HepG2 (cell line): ENCODE results near the gene LIN28B.

Experiments used
- CENPX ChIP-seq: sonication (generic); formaldehyde crosslinking; IDR thresholded peaks from 2 replicates; pipeline ENCODE4 v1.9.0; 2021; ENCODE audit warnings: mild to moderate bottlenecking, missing genetic modification reagents, moderate library complexity
- CTCF ChIP-seq: sonication (generic); formaldehyde crosslinking; IDR thresholded peaks from 2 replicates; pipeline ENCODE4 v1.5.0; 2020; ENCODE audit warnings: mild to moderate bottlenecking, missing genetic modification reagents, moderate library complexity
- IRF2 ChIP-seq: IDR thresholded peaks from 2 replicates; pipeline ENCODE4 v1.6.1; 2018; ENCODE audit warnings: missing genetic modification reagents, missing compliant biosample characterization
- PATZ1 ChIP-seq: sonication (generic); formaldehyde crosslinking; IDR thresholded peaks from 2 replicates; pipeline ENCODE4 v1.4.0; 2020; ENCODE audit warnings: missing genetic modification reagents
- TBL1XR1 ChIP-seq: fragments of 150-350 bp; IDR thresholded peaks from 2 replicates; pipeline ENCODE4 v1.6.1; 2014; ENCODE audit warnings: borderline replicate concordance, low read length; ENCODE audit not compliant: partially characterized antibody
- WIZ ChIP-seq: sonication (generic); formaldehyde crosslinking; IDR thresholded peaks from 2 replicates; pipeline ENCODE4 v1.5.1; 2020; ENCODE audit warnings: mild to moderate bottlenecking, missing genetic modification reagents
- ZNF574 ChIP-seq: sonication (generic); formaldehyde crosslinking; IDR thresholded peaks from 2 replicates; pipeline ENCODE4 v1.4.0; 2020; ENCODE audit warnings: missing genetic modification reagents
- ZZZ3 ChIP-seq: sonication (generic); formaldehyde crosslinking; IDR thresholded peaks from 2 replicates; pipeline ENCODE4 v1.4.0; 2020; ENCODE audit warnings: missing genetic modification reagents, mild to moderate bottlenecking, borderline replicate concordance
- TF ChIP-seq, protein P1 (sequence below): sonication (generic); formaldehyde crosslinking; IDR thresholded peaks from 2 replicates; pipeline ENCODE4 v1.4.0; 2020; ENCODE audit warnings: missing genetic modification reagents
- TF ChIP-seq, protein P2 (sequence below): sonication (generic); formaldehyde crosslinking; conservative IDR thresholded peaks from 2 replicates; pipeline ENCODE4 v1.8.1; 2023; ENCODE audit warnings: missing genetic modification reagents
- TF ChIP-seq, protein P3 (sequence below): sonication (generic); formaldehyde crosslinking; IDR thresholded peaks from 2 replicates; pipeline ENCODE4 v1.4.0; 2020; ENCODE audit warnings: mild to moderate bottlenecking, missing genetic modification reagents, borderline replicate concordance

DNA sequence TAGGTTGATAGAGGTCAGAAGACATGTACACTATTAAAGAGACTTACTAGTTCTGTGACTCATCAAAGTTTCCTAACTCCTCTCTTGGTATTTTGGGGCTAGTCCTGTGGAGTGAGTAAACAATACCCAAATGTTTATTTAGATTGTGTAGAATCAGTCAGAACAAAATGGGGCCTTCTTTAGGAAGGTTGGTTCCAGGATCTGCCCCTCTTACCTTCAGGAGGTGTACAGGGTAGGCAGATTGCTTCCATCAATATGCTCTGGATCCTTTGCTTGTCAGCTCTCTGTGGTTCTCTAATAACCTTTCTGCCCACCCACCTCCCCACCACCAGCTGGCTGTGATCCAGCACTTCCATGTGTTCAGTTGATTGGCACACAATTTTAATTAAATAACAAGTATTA is 115.9 kb downstream of the LIN28B start:
- TF ChIP-seq CTCF, result no peak
- no peak for TF ChIP-seq ZNF574 (CRISPR knock-in tag)
- no peak for TF ChIP-seq PATZ1 (CRISPR knock-in tag)
- TF ChIP-seq CENPX (CRISPR knock-in tag), result no peak
- TF ChIP-seq, protein P1, sequence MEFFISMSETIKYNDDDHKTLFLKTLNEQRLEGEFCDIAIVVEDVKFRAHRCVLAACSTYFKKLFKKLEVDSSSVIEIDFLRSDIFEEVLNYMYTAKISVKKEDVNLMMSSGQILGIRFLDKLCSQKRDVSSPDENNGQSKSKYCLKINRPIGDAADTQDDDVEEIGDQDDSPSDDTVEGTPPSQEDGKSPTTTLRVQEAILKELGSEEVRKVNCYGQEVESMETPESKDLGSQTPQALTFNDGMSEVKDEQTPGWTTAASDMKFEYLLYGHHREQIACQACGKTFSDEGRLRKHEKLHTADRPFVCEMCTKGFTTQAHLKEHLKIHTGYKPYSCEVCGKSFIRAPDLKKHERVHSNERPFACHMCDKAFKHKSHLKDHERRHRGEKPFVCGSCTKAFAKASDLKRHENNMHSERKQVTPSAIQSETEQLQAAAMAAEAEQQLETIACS (CRISPR knock-in tag), result no peak
- TF ChIP-seq, protein P2, sequence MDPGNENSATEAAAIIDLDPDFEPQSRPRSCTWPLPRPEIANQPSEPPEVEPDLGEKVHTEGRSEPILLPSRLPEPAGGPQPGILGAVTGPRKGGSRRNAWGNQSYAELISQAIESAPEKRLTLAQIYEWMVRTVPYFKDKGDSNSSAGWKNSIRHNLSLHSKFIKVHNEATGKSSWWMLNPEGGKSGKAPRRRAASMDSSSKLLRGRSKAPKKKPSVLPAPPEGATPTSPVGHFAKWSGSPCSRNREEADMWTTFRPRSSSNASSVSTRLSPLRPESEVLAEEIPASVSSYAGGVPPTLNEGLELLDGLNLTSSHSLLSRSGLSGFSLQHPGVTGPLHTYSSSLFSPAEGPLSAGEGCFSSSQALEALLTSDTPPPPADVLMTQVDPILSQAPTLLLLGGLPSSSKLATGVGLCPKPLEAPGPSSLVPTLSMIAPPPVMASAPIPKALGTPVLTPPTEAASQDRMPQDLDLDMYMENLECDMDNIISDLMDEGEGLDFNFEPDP (CRISPR knock-in tag), result no peak
- TF ChIP-seq ZZZ3 (CRISPR knock-in tag), result no peak
- no peak for TF ChIP-seq TBL1XR1
- TF ChIP-seq IRF2, result no peak
- TF ChIP-seq, protein P3, sequence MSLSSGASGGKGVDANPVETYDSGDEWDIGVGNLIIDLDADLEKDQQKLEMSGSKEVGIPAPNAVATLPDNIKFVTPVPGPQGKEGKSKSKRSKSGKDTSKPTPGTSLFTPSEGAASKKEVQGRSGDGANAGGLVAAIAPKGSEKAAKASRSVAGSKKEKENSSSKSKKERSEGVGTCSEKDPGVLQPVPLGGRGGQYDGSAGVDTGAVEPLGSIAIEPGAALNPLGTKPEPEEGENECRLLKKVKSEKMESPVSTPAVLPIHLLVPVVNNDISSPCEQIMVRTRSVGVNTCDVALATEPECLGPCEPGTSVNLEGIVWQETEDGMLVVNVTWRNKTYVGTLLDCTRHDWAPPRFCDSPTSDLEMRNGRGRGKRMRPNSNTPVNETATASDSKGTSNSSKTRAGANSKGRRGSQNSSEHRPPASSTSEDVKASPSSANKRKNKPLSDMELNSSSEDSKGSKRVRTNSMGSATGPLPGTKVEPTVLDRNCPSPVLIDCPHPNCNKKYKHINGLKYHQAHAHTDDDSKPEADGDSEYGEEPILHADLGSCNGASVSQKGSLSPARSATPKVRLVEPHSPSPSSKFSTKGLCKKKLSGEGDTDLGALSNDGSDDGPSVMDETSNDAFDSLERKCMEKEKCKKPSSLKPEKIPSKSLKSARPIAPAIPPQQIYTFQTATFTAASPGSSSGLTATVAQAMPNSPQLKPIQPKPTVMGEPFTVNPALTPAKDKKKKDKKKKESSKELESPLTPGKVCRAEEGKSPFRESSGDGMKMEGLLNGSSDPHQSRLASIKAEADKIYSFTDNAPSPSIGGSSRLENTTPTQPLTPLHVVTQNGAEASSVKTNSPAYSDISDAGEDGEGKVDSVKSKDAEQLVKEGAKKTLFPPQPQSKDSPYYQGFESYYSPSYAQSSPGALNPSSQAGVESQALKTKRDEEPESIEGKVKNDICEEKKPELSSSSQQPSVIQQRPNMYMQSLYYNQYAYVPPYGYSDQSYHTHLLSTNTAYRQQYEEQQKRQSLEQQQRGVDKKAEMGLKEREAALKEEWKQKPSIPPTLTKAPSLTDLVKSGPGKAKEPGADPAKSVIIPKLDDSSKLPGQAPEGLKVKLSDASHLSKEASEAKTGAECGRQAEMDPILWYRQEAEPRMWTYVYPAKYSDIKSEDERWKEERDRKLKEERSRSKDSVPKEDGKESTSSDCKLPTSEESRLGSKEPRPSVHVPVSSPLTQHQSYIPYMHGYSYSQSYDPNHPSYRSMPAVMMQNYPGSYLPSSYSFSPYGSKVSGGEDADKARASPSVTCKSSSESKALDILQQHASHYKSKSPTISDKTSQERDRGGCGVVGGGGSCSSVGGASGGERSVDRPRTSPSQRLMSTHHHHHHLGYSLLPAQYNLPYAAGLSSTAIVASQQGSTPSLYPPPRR (CRISPR knock-in tag), result no peak
- no peak for TF ChIP-seq WIZ (CRISPR knock-in tag)
